ENCODE results near the gene NGB.

The NGB gene

GRCh38 chr14:77257700-77258099, 13.3 kb downstream of the NGB start:
- H2AFZ ChIP-seq (ENCODE audit: low read length), result no peak overlapping the region
- H3K79me2 ChIP-seq (ENCODE audit: insufficient read depth, low read length), result no peaks in the 10 kb centered on the region
- no peaks in the 10 kb centered on the region for H3K36me3 ChIP-seq (ENCODE audit: insufficient read depth, low read length)
- H3K9me3 ChIP-seq (ENCODE audit: insufficient read depth, low read depth, low read length), result no peaks in the 10 kb centered on the region
- H3K4me1 ChIP-seq (ENCODE audit: insufficient read depth, low read length, poor library complexity, severe bottlenecking), result no peaks in the 10 kb centered on the region
- H3F3A ChIP-seq (ENCODE audit: low read depth), result no peaks in the 10 kb centered on the region
- no peak overlapping the region for H3K4me2 ChIP-seq (ENCODE audit: low read depth, low read length, poor library complexity, severe bottlenecking)
- no peaks in the 10 kb centered on the region for H3K9me2 ChIP-seq (replicated peaks; ENCODE audit: low read depth, low read length)
- no peak overlapping the region for H3K4me3 ChIP-seq (ENCODE audit: low read length, poor library complexity, severe bottlenecking)
- H4K20me1 ChIP-seq (ENCODE audit: insufficient read depth, low read length, poor library complexity, severe bottlenecking), result no peaks in the 10 kb centered on the region
- no peak overlapping the region for H3K9ac ChIP-seq (ENCODE audit: low read depth, low read length, poor library complexity, severe bottlenecking)
- no peaks in the 10 kb centered on the region for H3K27me3 ChIP-seq (ENCODE audit: insufficient read depth, low read length, poor library complexity, severe bottlenecking)
- no peak for TF ChIP-seq CTCF (conservative IDR thresholded peaks at IDR 0.05; ENCODE audit: low read length)
- no peak for TF ChIP-seq EZH2phosphoT487 (IDR thresholded peaks at IDR 0.05; ENCODE audit: borderline replicate concordance)

- Histone ChIP-seq H4K20me1 (ENCODE audit: insufficient read depth, low read length, poor library complexity, severe bottlenecking) (no peaks in the 10 kb centered on the region), H3K9ac (ENCODE audit: low read depth, low read length, poor library complexity, severe bottlenecking) (no peak overlapping the region), H3K9me2 (replicated peaks; ENCODE audit: low read depth, low read length) (no peaks in the 10 kb centered on the region), H3K9me3 (ENCODE audit: insufficient read depth, low read depth, low read length) (no peaks in the 10 kb centered on the region), H3K4me2 (ENCODE audit: low read depth, low read length, poor library complexity, severe bottlenecking) (no peak overlapping the region), H3K36me3 (ENCODE audit: insufficient read depth, low read length) (no peaks in the 10 kb centered on the region), H3F3A (ENCODE audit: low read depth) (no peaks in the 10 kb centered on the region), H3K4me3 (ENCODE audit: low read length, poor library complexity, severe bottlenecking) (no peak overlapping the region), H3K27me3 (ENCODE audit: insufficient read depth, low read length, poor library complexity, severe bottlenecking) (no peaks in the 10 kb centered on the region), H3K79me2 (ENCODE audit: insufficient read depth, low read length) (no peaks in the 10 kb centered on the region), H3K4me1 (ENCODE audit: insufficient read depth, low read length, poor library complexity, severe bottlenecking) (no peaks in the 10 kb centered on the region), H2AFZ (ENCODE audit: low read length) (no peak overlapping the region)
- TF ChIP-seq CTCF (conservative IDR thresholded peaks at IDR 0.05; ENCODE audit: low read length), result no peak
- TF ChIP-seq EZH2phosphoT487 (IDR thresholded peaks at IDR 0.05; ENCODE audit: borderline replicate concordance), result no peak
These were observed 14.3 kb downstream of the NGB start for GRCh38 chr14:77256694-77257093.

- no peaks in the 10 kb centered on the region for H3K27me3 ChIP-seq (ENCODE audit: insufficient read depth, low read length, poor library complexity, severe bottlenecking)
- H3K4me3 ChIP-seq (ENCODE audit: low read length, poor library complexity, severe bottlenecking), result no peak overlapping the region
- H3K4me1 ChIP-seq (ENCODE audit: insufficient read depth, low read length, poor library complexity, severe bottlenecking), result no peaks in the 10 kb centered on the region
- no peaks in the 10 kb centered on the region for H3K79me2 ChIP-seq (ENCODE audit: insufficient read depth, low read length)
- H3K9ac ChIP-seq (ENCODE audit: low read depth, low read length, poor library complexity, severe bottlenecking), result no peak overlapping the region
- no peaks in the 10 kb centered on the region for H3F3A ChIP-seq (ENCODE audit: low read depth)
- TF ChIP-seq EZH2phosphoT487 (IDR thresholded peaks at IDR 0.05; ENCODE audit: borderline replicate concordance) (no peak), CTCF (conservative IDR thresholded peaks at IDR 0.05; ENCODE audit: low read length) (no peak)
- no peak overlapping the region for H2AFZ ChIP-seq (ENCODE audit: low read length)
- H4K20me1 ChIP-seq (ENCODE audit: insufficient read depth, low read length, poor library complexity, severe bottlenecking), result no peaks in the 10 kb centered on the region
- no peaks in the 10 kb centered on the region for H3K9me2 ChIP-seq (replicated peaks; ENCODE audit: low read depth, low read length)
- no peaks in the 10 kb centered on the region for H3K9me3 ChIP-seq (ENCODE audit: insufficient read depth, low read depth, low read length)
- H3K4me2 ChIP-seq (ENCODE audit: low read depth, low read length, poor library complexity, severe bottlenecking), result no peak overlapping the region
- no peaks in the 10 kb centered on the region for H3K36me3 ChIP-seq (ENCODE audit: insufficient read depth, low read length)
These were observed 17.4 kb downstream of the NGB start for GRCh38 chr14:77253333-77254190.

Data from Loucy (cell line).